SU-DHL-6 (cell line): Measurements from ENCODE around the gene RIPK3.

Experiments
- CTCF ChIP-seq: fragments of 200-600 bp; sonication (generic); IDR thresholded peaks from one replicate; pipeline ENCODE4 v1.5.1; 2017; ENCODE audit warnings: antibody characterized with exemption, mild to moderate bottlenecking, low read length, moderate library complexity; ENCODE audit not compliant: insufficient read depth, poor library complexity, severe bottlenecking
- EZH2phosphoT487 ChIP-seq: fragments of 200-600 bp; sonication (generic), shearing (Covaris generic); conservative IDR thresholded peaks from 2 replicates; pipeline ENCODE4 v1.6.1; 2018; ENCODE audit warnings: mild to moderate bottlenecking, antibody characterized with exemption, low read length, moderate library complexity, mixed read lengths

- TF ChIP-seq CTCF: no peak
- TF ChIP-seq EZH2phosphoT487: no peak
These were observed 16.4 kb downstream of the RIPK3 start for GRCh38 chr14:24323341-24323740.
